ENCODE data around the gene CASQ1. TPM values are rescaled to one million over a fixed set of nuclear protein-coding genes. Genes with fewer than 3 reads are reported as not detected.

Gene CASQ1
- total RNA-seq, 1 donor from 2014 or later = not detected

- Histone ChIP-seq H3K27me3 (ENCODE audit: control insufficient read depth, insufficient read depth, low read length) (no peaks in the 10 kb centered on the region), H3K4me3 (ENCODE audit: low read depth, low read length) (no peak overlapping the region), H3K36me3 (ENCODE audit: control insufficient read depth, insufficient read depth, low read length) (peaks cover 9% of the 10 kb centered on the region)
- no peak for TF ChIP-seq CTCF (IDR thresholded peaks at IDR 0.05; ENCODE audit: insufficient read depth, low read length, poor library complexity, severe bottlenecking)
- DNase-seq (ENCODE audit: low read depth) = no peak
These were observed 18.4 kb downstream of the CASQ1 start for GRCh38 chr1:160208557-160209320.

GRCh38 chr1:160209321-160210046 is 19.1 kb downstream of the CASQ1 start:
- Histone ChIP-seq H3K36me3 (ENCODE audit: control insufficient read depth, insufficient read depth, low read length) (peaks cover 9% of the 10 kb centered on the region), H3K4me3 (ENCODE audit: low read depth, low read length) (no peak overlapping the region), H3K27me3 (ENCODE audit: control insufficient read depth, insufficient read depth, low read length) (no peaks in the 10 kb centered on the region)
- DNase-seq (ENCODE audit: low read depth) = no peak
- no peak for TF ChIP-seq CTCF (IDR thresholded peaks at IDR 0.05; ENCODE audit: insufficient read depth, low read length, poor library complexity, severe bottlenecking)

GRCh38 chr1:160210561-160210960 is 20.2 kb downstream of the CASQ1 start:
- DNase-seq (ENCODE audit: low read depth) = no peak
- Histone ChIP-seq H3K36me3 (ENCODE audit: control insufficient read depth, insufficient read depth, low read length) (peaks cover 9% of the 10 kb centered on the region), H3K27me3 (ENCODE audit: control insufficient read depth, insufficient read depth, low read length) (no peaks in the 10 kb centered on the region), H3K4me3 (ENCODE audit: low read depth, low read length) (no peak overlapping the region)
- TF ChIP-seq CTCF (IDR thresholded peaks at IDR 0.05; ENCODE audit: insufficient read depth, low read length, poor library complexity, severe bottlenecking) = no peak

GRCh38 chr1:160211046-160211790 is 20.8 kb downstream of the CASQ1 start:
- H3K36me3 ChIP-seq (ENCODE audit: control insufficient read depth, insufficient read depth, low read length) = peaks cover 9% of the 10 kb centered on the region
- no peak for TF ChIP-seq CTCF (IDR thresholded peaks at IDR 0.05; ENCODE audit: insufficient read depth, low read length, poor library complexity, severe bottlenecking)
- no peak overlapping the region for H3K4me3 ChIP-seq (ENCODE audit: low read depth, low read length)
- H3K27me3 ChIP-seq (ENCODE audit: control insufficient read depth, insufficient read depth, low read length) = no peaks in the 10 kb centered on the region
- DNase-seq (ENCODE audit: low read depth) = no peak

- peaks cover 6% of the 10 kb centered on the region for H3K36me3 ChIP-seq (ENCODE audit: control insufficient read depth, insufficient read depth, low read length)
- no peak for TF ChIP-seq CTCF (IDR thresholded peaks at IDR 0.05; ENCODE audit: insufficient read depth, low read length, poor library complexity, severe bottlenecking)
These were observed 24.2 kb downstream of the CASQ1 start for GRCh38 chr1:160214481-160215140.

More at GRCh38 chr1:160214481-160215140, 24.2 kb downstream of the CASQ1 start:
- Histone ChIP-seq H3K4me3 (ENCODE audit: low read depth, low read length) (no peak overlapping the region), H3K27me3 (ENCODE audit: control insufficient read depth, insufficient read depth, low read length) (no peaks in the 10 kb centered on the region)
- DNase-seq (ENCODE audit: low read depth) = no peak
